ENCODE measurements around the gene SLC18B1.

- TF ChIP-seq POLR2A (IDR thresholded peaks at IDR 0.05; ENCODE audit: control extremely low read depth in 1 of 2, low read depth in 2 of 2, low read length in 2 of 2) (no peak), FOSL1 (IDR thresholded peaks at IDR 0.05; ENCODE audit: insufficient read depth, low read depth, low read length) (no peak), BCL11A (IDR thresholded peaks at IDR 0.05; ENCODE audit: low read depth in 2 of 2, low read length in 2 of 2) (no peak), GABPA (IDR thresholded peaks at IDR 0.05; ENCODE audit: borderline replicate concordance, insufficient read depth, low read length) (no peak), TAF1 (IDR thresholded peaks at IDR 0.05; ENCODE audit: low read depth, low read length) (no peak)
Measured at GRCh38 chr6:132742495-132742894, 55.9 kb downstream of the SLC18B1 start.

Measured in H1 (cell line).